Endothelial cell of umbilical vein (primary cell): ENCODE results near the gene PCDHB9. TPM values are rescaled to one million over a fixed set of nuclear protein-coding genes. Genes with fewer than 3 reads are reported as not detected.
"Not testable (repeated sequence)": the region's sequence is repeated elsewhere in the genome, so short reads cannot be mapped to it uniquely, and the experiment has no call there.

ENCODE experiments used
- BruUV-seq: library from RNA; stranded (reverse); fragments of 400-500 nt; replicated peaks from 2 replicates; lab custom pipeline; 2021; lab: Mats Ljungman, UMichigan
- CTCF ChIA-PET: fragments of 300-600, 350-600 bp; sonication (Branson Sonifier 250); formaldehyde crosslinking; loops from one replicate; lab custom pipeline; 2021; ENCODE audit warnings: antibody characterized with exemption, inconsistent platforms; lab: Charles Lee
- POLR2A ChIA-PET: fragments of 300-600, 350-600 bp; sonication (Branson Sonifier 250); formaldehyde crosslinking; loops from one replicate; lab custom pipeline; 2021; ENCODE audit warnings: antibody characterized with exemption, inconsistent platforms; lab: Charles Lee
- DNase-seq: peaks from one replicate; pipeline ENCODE4 v3.0.0-alpha.2; 2011; ENCODE audit warnings: low read depth, low spot score
- FAIRE-seq: peaks from 2 replicates; lab custom pipeline; 2011; peaks lifted over from hg19 to GRCh38; lab: Jason Lieb, UNC
- H2AFZ ChIP-seq: 2 replicates; pipeline ENCODE4 v1.6.0; 2012; ENCODE audit warnings: low read depth, low read length, control low read depth, inconsistent platforms
- H3K27ac ChIP-seq: 2 replicates; pipeline ENCODE4 v1.5.1; 2011; ENCODE audit warnings: low read depth, mild to moderate bottlenecking, control low read depth, low read length, moderate library complexity; ENCODE audit not compliant: insufficient read depth
- H3K27me3 ChIP-seq, 2 experiments: 2 replicates each; pipeline versions ENCODE4 v1.6.0 to v1.6.1; 2011; ENCODE audit warnings: low read length in 2 of 2, mixed read lengths in 1 of 2; ENCODE audit not compliant: control insufficient read depth in 2 of 2, insufficient read depth in 2 of 2
- H3K36me3 ChIP-seq, 2 experiments: 2 replicates in 1 of 2; 3 replicates in 1 of 2; pipeline ENCODE4 v1.5.1; 2011; ENCODE audit warnings: low read length in 2 of 2, mild to moderate bottlenecking in 1 of 2, moderate library complexity in 1 of 2; ENCODE audit not compliant: control insufficient read depth in 2 of 2, insufficient read depth in 2 of 2; ENCODE audit errors: extremely low read depth in 1 of 2
- H3K4me1 ChIP-seq: 3 replicates; pipeline ENCODE4 v1.5.1; 2011; ENCODE audit warnings: mild to moderate bottlenecking, low read length; ENCODE audit not compliant: control insufficient read depth, insufficient read depth; ENCODE audit errors: extremely low read depth
- H3K4me2 ChIP-seq: 2 replicates; pipeline ENCODE4 v1.6.1; 2011; ENCODE audit warnings: low read length, control low read depth, mixed read lengths; ENCODE audit not compliant: insufficient read depth
- H3K4me3 ChIP-seq, 3 experiments: fragments of 200-600 bp in 1 of 3; sonication (generic), shearing (Covaris generic) in 1 of 3; replicated peaks in 1 of 3; 2 replicates each; pipeline ENCODE4 v1.5.1; 2011 to 2016; ENCODE audit warnings: control low read depth in 3 of 3, low read length in 3 of 3, mild to moderate bottlenecking in 2 of 3, inconsistent platforms in 1 of 3, low read depth in 1 of 3, moderate library complexity in 1 of 3; ENCODE audit not compliant: insufficient read depth in 1 of 3
- H3K79me2 ChIP-seq: 2 replicates; pipeline ENCODE4 v1.6.0; 2012; ENCODE audit warnings: low read length, inconsistent platforms; ENCODE audit not compliant: control insufficient read depth, insufficient read depth
- H3K9ac ChIP-seq: replicated peaks from 2 replicates; pipeline ENCODE3; 2011; ENCODE audit warnings: low read length, control low read depth; ENCODE audit not compliant: insufficient read depth; ENCODE audit errors: extremely low read depth
- H3K9me1 ChIP-seq: replicated peaks from 3 replicates; pipeline ENCODE4 v1.6.0; 2011; ENCODE audit warnings: mild to moderate bottlenecking, low read length; ENCODE audit not compliant: control insufficient read depth, insufficient read depth; ENCODE audit errors: extremely low read depth
- H3K9me3 ChIP-seq: replicated peaks from 2 replicates; pipeline ENCODE4 v1.5.1; 2012; ENCODE audit warnings: low read length, inconsistent platforms; ENCODE audit not compliant: control insufficient read depth, insufficient read depth
- H4K20me1 ChIP-seq: replicated peaks from 2 replicates; pipeline ENCODE3; 2011; ENCODE audit warnings: mild to moderate bottlenecking, low read length; ENCODE audit not compliant: control insufficient read depth, insufficient read depth; ENCODE audit errors: extremely low read depth
- CTCF ChIP-seq, 2 donors: IDR thresholded peaks; 1 replicate in 1 of 2; 2 replicates in 1 of 2; pipeline ENCODE4 v1.5.1; 2011; ENCODE audit warnings: low read length in 2 of 2, mild to moderate bottlenecking in 2 of 2, moderate library complexity in 2 of 2, control low read depth in 1 of 2, inconsistent platforms in 1 of 2, low read depth in 1 of 2; ENCODE audit not compliant: insufficient read depth in 1 of 2; ENCODE audit errors: extremely low read depth in 1 of 2
- EZH2 ChIP-seq: IDR thresholded peaks from 2 replicates; pipeline ENCODE4 v1.6.1; 2012; ENCODE audit warnings: borderline replicate concordance, low read depth, mild to moderate bottlenecking, moderate library complexity, low read length, inconsistent platforms; ENCODE audit not compliant: severe bottlenecking
- POLR2A ChIP-seq: IDR thresholded peaks from 2 replicates; pipeline ENCODE4 v1.6.1; 2012; ENCODE audit warnings: low read depth, mild to moderate bottlenecking, control low read depth, low read length
- dilution Hi-C: fragments of 300-500 bp; cut with MboI; formaldehyde crosslinking; loops from one replicate; pipeline ENCODE4 v1.15.0; 2019; ENCODE audit warnings: low sequenced_read_pairs; ENCODE audit not compliant: extremely low pct_ligation_motif_present
- intact Hi-C: fragments of 100-400 bp; cut with micrococcal nuclease; formaldehyde crosslinking; loops from one replicate; pipeline ENCODE4 v1.10.0; 2022
- polyA plus RNA-seq, 4 experiments: library from polyadenylated mRNA; depleted of rRNA in 3 of 4; stranded (reverse) in 3 of 4; unstranded in 1 of 4; fragments of >200 nt; gene quantifications; 2 replicates each; pipeline versions ENCODE4 v1.2.1 to v1.2.3, GENCODE V29; 2011 to 2012; ENCODE audit warnings: missing spikeins in 1 of 4
- total RNA-seq: library from RNA; stranded (reverse); gene quantifications from 2 replicates; pipeline ENCODE4 v1.2.3, GENCODE V29; 2021

Gene PCDHB9
- total and polyA plus RNA-seq, 2 donors (not counting 3 experiments of a cell fraction or from before 2014, with no cell fraction given) = 0.14 to 0.20 TPM

DNA sequence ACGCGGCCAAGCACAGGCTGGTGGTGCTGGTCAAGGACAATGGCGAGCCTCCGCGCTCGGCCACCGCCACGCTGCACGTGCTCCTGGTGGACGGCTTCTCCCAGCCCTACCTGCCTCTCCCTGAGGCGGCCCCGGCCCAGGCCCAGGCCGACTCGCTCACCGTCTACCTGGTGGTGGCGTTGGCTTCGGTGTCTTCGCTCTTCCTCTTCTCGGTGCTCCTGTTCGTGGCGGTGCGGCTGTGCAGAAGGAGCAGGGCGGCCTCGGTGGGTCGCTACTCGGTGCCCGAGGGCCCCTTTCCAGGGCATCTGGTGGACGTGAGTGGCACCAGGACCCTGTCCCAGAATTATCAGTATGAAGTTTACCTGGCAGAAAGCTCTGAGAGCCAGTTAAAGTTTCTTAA, 29.1 kb upstream of the PCDHB9 start:
- intact Hi-C loops, H3K27ac ChIP-seq, H3K9me3 ChIP-seq, H3K4me2 ChIP-seq, H2AFZ ChIP-seq, H3K9me1 ChIP-seq, DNase-seq, H3K9ac ChIP-seq, H4K20me1 ChIP-seq, dilution Hi-C loops, BruUV-seq, H3K4me3 ChIP-seq, H3K4me1 ChIP-seq, H3K79me2 ChIP-seq, FAIRE-seq, H3K27me3 ChIP-seq, CTCF ChIA-PET, H3K36me3 ChIP-seq, POLR2A ChIA-PET: not testable (repeated sequence)

- no peaks in the 10 kb centered on the region for H3K79me2 ChIP-seq
- ChIA-PET POLR2A (no interaction called here), CTCF (no interaction called here)
- peak; percentile 19 to 30 for TF ChIP-seq CTCF (IDR thresholded peaks at IDR 0.05; ENCODE audit: extremely low read depth in 1 of 2, insufficient read depth in 1 of 2, low read depth in 1 of 2, low read length in 2 of 2)
- no peak for TF ChIP-seq POLR2A
- no peak for TF ChIP-seq EZH2
- H3K4me2 ChIP-seq = no peak within 1 kb of the TSS
- DNase-seq = peak; percentile 35
- H3K9me3 ChIP-seq = no peaks in the 10 kb centered on the region
- intact Hi-C loops = no loop called here
- H3K27ac ChIP-seq = no peak within 1 kb of the TSS
- no peaks in the 10 kb centered on the region for H3K36me3 ChIP-seq
- dilution Hi-C loops = no loop called here
- no peak for FAIRE-seq
- H4K20me1 ChIP-seq = no peaks in the 10 kb centered on the region
- no TSS peak for BruUV-seq
- H3K4me1 ChIP-seq = no peaks in the 10 kb centered on the region
- no peaks in the 10 kb centered on the region for H3K27me3 ChIP-seq
- no peak within 1 kb of the TSS for H3K9ac ChIP-seq
- H3K9me1 ChIP-seq = no peaks in the 10 kb centered on the region
- no peak within 1 kb of the TSS for H3K4me3 ChIP-seq
- H2AFZ ChIP-seq = no peak within 1 kb of the TSS
Measured at GRCh38 chr5:141172381-141173204, 14.4 kb upstream of the PCDHB9 start, which contains the start of gene PCDHB7. Gene PCDHB7, plus strand, starts transcription at chr5:141172644. Its CDS starts 192 bp downstream, at chr5:141172836.

DNA sequence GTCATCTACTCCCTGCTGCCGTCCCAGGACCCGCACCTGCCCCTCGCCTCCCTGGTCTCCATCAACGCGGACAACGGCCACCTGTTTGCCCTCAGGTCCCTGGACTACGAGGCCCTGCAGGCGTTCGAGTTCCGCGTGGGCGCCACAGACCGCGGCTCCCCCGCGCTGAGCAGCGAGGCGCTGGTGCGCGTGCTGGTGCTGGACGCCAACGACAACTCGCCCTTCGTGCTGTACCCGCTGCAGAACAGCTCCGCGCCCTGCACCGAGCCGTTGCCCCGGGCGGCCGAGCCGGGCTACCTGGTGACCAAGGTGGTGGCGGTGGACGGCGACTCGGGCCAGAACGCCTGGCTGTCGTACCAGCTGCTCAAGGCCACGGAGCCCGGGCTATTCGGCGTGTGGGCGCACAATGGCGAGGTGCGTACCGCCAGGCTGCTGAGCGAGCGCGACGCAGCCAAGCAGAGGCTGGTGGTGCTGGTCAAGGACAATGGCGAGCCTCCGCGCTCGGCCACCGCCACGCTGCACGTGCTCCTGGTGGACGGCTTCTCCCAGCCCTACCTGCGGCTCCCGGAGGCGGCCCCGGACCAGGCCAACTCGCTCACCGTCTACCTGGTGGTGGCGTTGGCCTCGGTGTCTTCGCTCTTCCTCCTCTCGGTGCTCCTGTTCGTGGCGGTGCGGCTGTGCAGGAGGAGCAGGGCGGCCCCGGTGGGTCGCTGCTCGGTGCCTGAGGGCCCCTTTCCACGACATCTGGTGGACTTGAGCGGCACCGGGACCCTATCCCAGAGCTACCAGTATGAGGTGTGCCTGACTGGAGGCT, 12.5 kb upstream of the PCDHB9 start:
- H3K9me1 ChIP-seq, H3K4me3 ChIP-seq, H3K27ac ChIP-seq, H3K4me1 ChIP-seq, BruUV-seq, H4K20me1 ChIP-seq, intact Hi-C loops, FAIRE-seq, H2AFZ ChIP-seq, H3K9ac ChIP-seq, H3K9me3 ChIP-seq, H3K79me2 ChIP-seq, H3K4me2 ChIP-seq, POLR2A ChIA-PET, H3K36me3 ChIP-seq, dilution Hi-C loops, CTCF ChIA-PET, H3K27me3 ChIP-seq, DNase-seq: not testable (repeated sequence)
